SK-N-SH (cell line): ENCODE results near the gene NEK10. TPM values are rescaled to one million over a fixed set of nuclear protein-coding genes. Genes with fewer than 3 reads are reported as not detected.

Experiments
- CTCF ChIA-PET: fragments of 300-600, 350-600 bp; formaldehyde crosslinking; extraction: SDS; loops from one replicate; lab custom pipeline; 2021; lab: Yijun Ruan, JAX
- POLR2A ChIA-PET: fragments of 350-600 bp; sonication (Branson Sonifier 250); formaldehyde crosslinking; extraction: SDS; loops from one replicate; lab custom pipeline; 2020; ENCODE audit warnings: antibody characterized with exemption, inconsistent platforms; lab: Yijun Ruan, JAX
- DNase-seq: peaks from one replicate; pipeline ENCODE4 v3.0.0; 2012
- H2AFZ ChIP-seq: fragments of 200-600 bp; sonication (generic); 2 replicates; pipeline ENCODE4 v1.8.1; 2016; ENCODE audit warnings: antibody characterized with exemption, mild to moderate bottlenecking, low read depth
- H3F3A ChIP-seq: fragments of 200-600 bp; sonication (generic); replicated peaks from 2 replicates; pipeline ENCODE3; 2016; ENCODE audit warnings: antibody characterized with exemption, mild to moderate bottlenecking; ENCODE audit not compliant: insufficient read depth
- H3K27ac ChIP-seq, 2 experiments: fragments of 200-500 bp in 1 of 2; fragments of 200-600 bp in 1 of 2; sonication (Bioruptor generic) in 1 of 2; sonication (generic), shearing (Covaris generic) in 1 of 2; 2 replicates each; pipeline versions ENCODE4 v1.5.1 to v1.6.1; 2014 to 2016; ENCODE audit warnings: low read depth in 2 of 2, inconsistent platforms in 1 of 2, low read length in 1 of 2, mild to moderate bottlenecking in 1 of 2, mixed read lengths in 1 of 2
- H3K27me3 ChIP-seq: fragments of 200-600 bp; sonication (generic), shearing (Covaris generic); 2 replicates; pipeline ENCODE4 v1.6.1; 2016; ENCODE audit warnings: mixed run types; ENCODE audit not compliant: insufficient read depth
- H3K36me3 ChIP-seq, 2 experiments: fragments of 200-500 bp in 1 of 2; fragments of 200-600 bp in 1 of 2; sonication (Bioruptor generic) in 1 of 2; sonication (generic) in 1 of 2; replicated peaks in 1 of 2; 2 replicates each; pipeline versions ENCODE3 to v1.5.1; 2014 to 2016; ENCODE audit warnings: low read length in 1 of 2, mild to moderate bottlenecking in 1 of 2; ENCODE audit not compliant: insufficient read depth in 2 of 2, control insufficient read depth in 1 of 2
- H3K4me1 ChIP-seq, 2 experiments: fragments of 200-500 bp in 1 of 2; fragments of 200-600 bp in 1 of 2; sonication (Bioruptor generic) in 1 of 2; sonication (generic), shearing (Covaris generic) in 1 of 2; 2 replicates each; pipeline versions ENCODE4 v1.5.1 to v1.6.1; 2014 to 2016; ENCODE audit warnings: low read depth in 1 of 2, low read length in 1 of 2, mixed run types in 1 of 2; ENCODE audit not compliant: insufficient read depth in 2 of 2, control insufficient read depth in 1 of 2
- H3K4me2 ChIP-seq: fragments of 200-600 bp; sonication (generic), shearing (Covaris generic); 2 replicates; pipeline ENCODE4 v1.6.1; 2017; ENCODE audit warnings: mixed run types
- H3K4me3 ChIP-seq, 2 experiments: fragments of 200-500 bp in 1 of 2; fragments of 200-600 bp in 1 of 2; sonication (Bioruptor generic) in 1 of 2; sonication (generic), shearing (Covaris generic) in 1 of 2; 2 replicates each; pipeline versions ENCODE4 v1.5.1 to v1.8.1; 2014 to 2016; ENCODE audit warnings: low read depth in 2 of 2, inconsistent platforms in 1 of 2, low read length in 1 of 2, mild to moderate bottlenecking in 1 of 2, mixed read lengths in 1 of 2, moderate library complexity in 1 of 2
- H3K79me2 ChIP-seq: fragments of 200-600 bp; sonication (generic); 2 replicates; pipeline ENCODE4 v1.8.1; 2017; ENCODE audit warnings: mild to moderate bottlenecking; ENCODE audit not compliant: insufficient read depth
- H3K9ac ChIP-seq: fragments of 200-600 bp; sonication (generic); 2 replicates; pipeline ENCODE4 v1.6.1; 2017; ENCODE audit warnings: mixed run types
- H3K9me2 ChIP-seq: fragments of 200-600 bp; sonication (generic); 2 replicates; pipeline ENCODE4 v1.6.1; 2017; ENCODE audit warnings: mixed run types
- H3K9me3 ChIP-seq: fragments of 200-600 bp; sonication (generic); 2 replicates; pipeline ENCODE4 v1.6.1; 2017; ENCODE audit warnings: mixed run types, mild to moderate bottlenecking, moderate library complexity
- H4K20me1 ChIP-seq: fragments of 200-600 bp; sonication (generic); 2 replicates; pipeline ENCODE4 v1.6.1; 2017; ENCODE audit warnings: mild to moderate bottlenecking, mixed run types; ENCODE audit not compliant: insufficient read depth
- CHD2 ChIP-seq: fragments of 150-350 bp; IDR thresholded peaks from 2 replicates; pipeline ENCODE4 v1.6.1; 2018; ENCODE audit warnings: low read length; ENCODE audit not compliant: partially characterized antibody
- CTCF ChIP-seq: fragments of 200-600 bp; sonication (generic); IDR thresholded peaks from 2 replicates; pipeline ENCODE4 v1.6.1; 2017; ENCODE audit warnings: antibody characterized with exemption, mild to moderate bottlenecking, moderate library complexity
- EZH2phosphoT487 ChIP-seq: fragments of 200-600 bp; sonication (generic); IDR thresholded peaks from 2 replicates; pipeline ENCODE4 v1.6.1; 2017; ENCODE audit warnings: low read depth, mixed run types, mild to moderate bottlenecking, antibody characterized with exemption, moderate library complexity, borderline replicate concordance
- FOSL2 ChIP-seq: IDR thresholded peaks from 2 replicates; pipeline ENCODE4 v1.4.0; 2012; ENCODE audit warnings: low read depth, mild to moderate bottlenecking, moderate library complexity, borderline replicate concordance
- FOXM1 ChIP-seq: IDR thresholded peaks from 2 replicates; pipeline ENCODE4 v1.4.0; 2012; ENCODE audit warnings: low read depth, mild to moderate bottlenecking
- GABPA ChIP-seq: IDR thresholded peaks from 2 replicates; pipeline ENCODE4 v1.4.0; 2012; ENCODE audit warnings: low read depth, mild to moderate bottlenecking
- GATA2 ChIP-seq: sonication (generic); formaldehyde crosslinking; IDR thresholded peaks from 2 replicates; pipeline ENCODE4 v1.5.0; 2020; ENCODE audit warnings: mild to moderate bottlenecking, missing genetic modification reagents
- IRF3 ChIP-seq: fragments of 150-350 bp; IDR thresholded peaks from 2 replicates; pipeline ENCODE4 v1.6.1; 2016; ENCODE audit warnings: mild to moderate bottlenecking, low read depth, low read length
- JUND ChIP-seq: IDR thresholded peaks from 2 replicates; pipeline ENCODE4 v1.4.0; 2012
- MAX ChIP-seq: IDR thresholded peaks from 2 replicates; pipeline ENCODE4 v1.4.0; 2012; ENCODE audit warnings: low read depth
- NFIC ChIP-seq: IDR thresholded peaks from 2 replicates; pipeline ENCODE4 v1.4.0; 2012; ENCODE audit warnings: borderline replicate concordance
- NRF1 ChIP-seq: IDR thresholded peaks from 2 replicates; pipeline ENCODE4 v1.6.1; 2012; ENCODE audit warnings: low read depth, mild to moderate bottlenecking, low read length
- RCOR1 ChIP-seq: fragments of 150-350 bp; IDR thresholded peaks from 2 replicates; pipeline ENCODE4 v1.6.1; 2017; ENCODE audit warnings: antibody characterized with exemption, low read length
- RFX5 ChIP-seq: IDR thresholded peaks from 2 replicates; pipeline ENCODE4 v1.6.1; 2012; ENCODE audit warnings: mild to moderate bottlenecking, improper control_type of control experiment, low read length
- SIN3A ChIP-seq: IDR thresholded peaks from 2 replicates; pipeline ENCODE4 v1.6.1; 2012; ENCODE audit warnings: low read depth, mild to moderate bottlenecking, low read length, moderate library complexity, borderline replicate concordance
- TAF1 ChIP-seq: IDR thresholded peaks from 2 replicates; pipeline ENCODE4 v1.6.1; 2012; ENCODE audit warnings: low read depth, mild to moderate bottlenecking, low read length, moderate library complexity, borderline replicate concordance
- TCF12 ChIP-seq: IDR thresholded peaks from 2 replicates; pipeline ENCODE4 v1.4.0; 2012
- WGBS: methylation state at CpG from one replicate; pipeline ENCODE4 v1.1.6; 2017; ENCODE audit warnings: low lambda C conversion rate; 5-methylcytosine and 5-hydroxymethylcytosine counted together
- polyA plus RNA-seq, 3 experiments: library from polyadenylated mRNA; depleted of rRNA; stranded (reverse); fragments of >200 nt; gene quantifications; 2 replicates each; pipeline ENCODE4 v1.2.3, GENCODE V29; 2012
- TF ChIP-seq, protein P1 (sequence below): fragments of 150-350 bp; IDR thresholded peaks from 2 replicates; pipeline ENCODE4 v1.6.1; 2017; ENCODE audit warnings: antibody characterized with exemption, low read length, low read depth, borderline replicate concordance
- TF ChIP-seq, protein P2 (sequence below): IDR thresholded peaks from 2 replicates; pipeline ENCODE4; 2012

NEK10 gene
- polyA plus RNA-seq, 1 of the 3 experiments (the other 2 are of a cell fraction) = 1.0 TPM

- no peaks in the 10 kb centered on the region for H3K36me3 ChIP-seq
- no peaks in the 10 kb centered on the region for H3K79me2 ChIP-seq
- no peak overlapping the region for H3K4me3 ChIP-seq
- no peak overlapping the region for H2AFZ ChIP-seq
- no peak for DNase-seq
- H3K9me3 ChIP-seq = no peaks in the 10 kb centered on the region
- POLR2A ChIA-PET = no interaction called here
- no peak overlapping the region for H3K27ac ChIP-seq
- peaks cover 17% of the 10 kb centered on the region for H3F3A ChIP-seq
- CTCF ChIA-PET = interaction anchor here (0.9 kb wide), 1 partner anchor 38 kb away, joined by 3 read pairs; no protein-coding TSS in a partner anchor
- TF ChIP-seq FOSL2 (no peak), EZH2phosphoT487 (no peak), IRF3 (no peak), GABPA (no peak), MAX (no peak), JUND (no peak), RFX5 (no peak), NFIC (no peak)
- TF ChIP-seq, protein P1, sequence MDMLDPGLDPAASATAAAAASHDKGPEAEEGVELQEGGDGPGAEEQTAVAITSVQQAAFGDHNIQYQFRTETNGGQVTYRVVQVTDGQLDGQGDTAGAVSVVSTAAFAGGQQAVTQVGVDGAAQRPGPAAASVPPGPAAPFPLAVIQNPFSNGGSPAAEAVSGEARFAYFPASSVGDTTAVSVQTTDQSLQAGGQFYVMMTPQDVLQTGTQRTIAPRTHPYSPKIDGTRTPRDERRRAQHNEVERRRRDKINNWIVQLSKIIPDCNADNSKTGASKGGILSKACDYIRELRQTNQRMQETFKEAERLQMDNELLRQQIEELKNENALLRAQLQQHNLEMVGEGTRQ = no peak
- TF ChIP-seq, all 33 proteins: peak for 0
- Histone ChIP-seq H3K9me2 (no peaks in the 10 kb centered on the region), H3K9ac (no peak overlapping the region), H3K4me2 (no peak overlapping the region), H4K20me1 (no peaks in the 10 kb centered on the region), H3K4me1 (no peaks in the 10 kb centered on the region), H3K27me3 (no peaks in the 10 kb centered on the region)
Observed at GRCh38 chr3:27220166-27220565, 149.0 kb downstream of the NEK10 start.

GRCh38 chr3:27219127-27219845 lies 149.9 kb downstream of the NEK10 start:
- no peaks in the 10 kb centered on the region for H3K9me3 ChIP-seq
- 0 out of 4 replicates have a peak overlapping the region, but pooled peaks of 1 of the 2 experiments have one; percentile 7 for H3K27ac ChIP-seq
- H3K36me3 ChIP-seq = no peaks in the 10 kb centered on the region
- DNase-seq = no peak
- POLR2A ChIA-PET = no interaction called here
- no peak overlapping the region for H3K9ac ChIP-seq
- no peaks in the 10 kb centered on the region for H4K20me1 ChIP-seq
- no peaks in the 10 kb centered on the region for H3K27me3 ChIP-seq
- H2AFZ ChIP-seq = no peak overlapping the region
- CTCF ChIA-PET = interaction anchor here (0.9 kb wide), 1 partner anchor 37 kb away, joined by 3 read pairs; no protein-coding TSS in a partner anchor
- H3F3A ChIP-seq = peaks cover 17% of the 10 kb centered on the region
- H3K4me1 ChIP-seq = no peaks in the 10 kb centered on the region
- no peaks in the 10 kb centered on the region for H3K79me2 ChIP-seq
- 54% methylated on average over 1 of the region's 1 CpG for WGBS
- no peak overlapping the region for H3K4me3 ChIP-seq
- H3K4me2 ChIP-seq = no peak overlapping the region
- H3K9me2 ChIP-seq = no peaks in the 10 kb centered on the region
- TF ChIP-seq CHD2 (no peak), FOXM1 (no peak), CTCF (no peak), TAF1 (no peak), GATA2 (CRISPR knock-in tag) (no peak), SIN3A (no peak), NRF1 (no peak), RCOR1 (no peak), TCF12 (peak; percentile 11; the same call in 1 of the 2 replicates), JUND (peak; percentile 6; the same call in 1 of the 2 replicates)
- TF ChIP-seq, protein P2, sequence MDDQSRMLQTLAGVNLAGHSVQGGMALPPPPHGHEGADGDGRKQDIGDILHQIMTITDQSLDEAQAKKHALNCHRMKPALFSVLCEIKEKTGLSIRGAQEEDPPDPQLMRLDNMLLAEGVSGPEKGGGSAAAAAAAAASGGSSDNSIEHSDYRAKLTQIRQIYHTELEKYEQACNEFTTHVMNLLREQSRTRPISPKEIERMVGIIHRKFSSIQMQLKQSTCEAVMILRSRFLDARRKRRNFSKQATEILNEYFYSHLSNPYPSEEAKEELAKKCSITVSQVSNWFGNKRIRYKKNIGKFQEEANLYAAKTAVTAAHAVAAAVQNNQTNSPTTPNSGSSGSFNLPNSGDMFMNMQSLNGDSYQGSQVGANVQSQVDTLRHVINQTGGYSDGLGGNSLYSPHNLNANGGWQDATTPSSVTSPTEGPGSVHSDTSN = 0 out of 2 replicates have a peak, but pooled peaks have one; percentile 26
- TF ChIP-seq, protein P1 = no peak
